ENCODE data around the gene CLMP. TPM values are rescaled to one million over a fixed set of nuclear protein-coding genes. Genes with fewer than 3 reads are reported as not detected.
"Not testable (repeated sequence)": the region's sequence is repeated elsewhere in the genome, so short reads cannot be mapped to it uniquely, and the experiment has no call there.

The CLMP gene
- total RNA-seq, 1 donor from 2014 or later = 81.1 TPM

DNA sequence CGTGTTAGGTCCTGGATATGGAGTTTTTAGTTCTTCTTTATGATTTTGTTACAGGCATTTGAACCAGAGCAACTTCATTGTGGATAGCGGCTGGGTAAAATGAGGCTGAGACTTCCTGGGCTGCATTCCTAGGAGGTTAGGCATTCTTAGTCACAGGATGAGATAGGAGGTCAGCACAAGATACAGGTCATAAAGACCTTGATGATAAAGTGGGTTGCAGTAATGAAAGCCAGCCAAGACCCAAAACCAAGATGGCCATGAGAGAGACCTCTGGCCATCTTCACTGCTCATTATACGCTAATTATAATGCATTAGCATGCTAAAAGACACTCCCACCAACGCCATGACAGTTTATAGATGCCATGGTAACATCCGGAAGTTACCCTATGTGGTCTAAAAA is 23.4 kb upstream of the CLMP start:
- DNase-seq (ENCODE audit: low spot score) = no peak

DNA sequence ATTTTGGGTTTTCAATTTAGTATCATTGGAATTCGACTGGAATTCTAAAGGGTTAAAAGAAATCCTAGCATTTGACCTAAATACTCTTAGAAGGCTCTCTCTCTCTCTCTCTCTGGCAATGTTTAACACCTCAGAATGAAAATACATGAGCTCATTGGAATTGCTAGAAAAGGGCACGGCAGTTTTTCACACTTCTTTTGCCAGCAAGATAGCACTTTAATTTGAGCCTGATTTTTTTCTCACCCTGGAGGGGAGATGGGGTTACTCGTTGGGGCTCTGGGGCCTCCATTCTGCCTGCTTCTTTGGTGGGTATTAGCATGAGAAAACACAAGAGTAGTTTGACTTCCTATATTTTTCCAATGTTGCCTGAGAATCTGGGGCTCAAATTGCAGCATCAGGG is 22.8 kb upstream of the CLMP start:
- DNase-seq (ENCODE audit: low spot score) = no peak

- DNase-seq (ENCODE audit: low spot score) = no peak
Measured at GRCh38 chr11:123216249-123216648, 21.2 kb upstream of the CLMP start.

GRCh38 chr11:123214940-123215339 is 19.9 kb upstream of the CLMP start:
- DNase-seq (ENCODE audit: low spot score) = no peak

GRCh38 chr11:123214396-123214795 is 19.3 kb upstream of the CLMP start:
- DNase-seq (ENCODE audit: low spot score) = no peak

DNA sequence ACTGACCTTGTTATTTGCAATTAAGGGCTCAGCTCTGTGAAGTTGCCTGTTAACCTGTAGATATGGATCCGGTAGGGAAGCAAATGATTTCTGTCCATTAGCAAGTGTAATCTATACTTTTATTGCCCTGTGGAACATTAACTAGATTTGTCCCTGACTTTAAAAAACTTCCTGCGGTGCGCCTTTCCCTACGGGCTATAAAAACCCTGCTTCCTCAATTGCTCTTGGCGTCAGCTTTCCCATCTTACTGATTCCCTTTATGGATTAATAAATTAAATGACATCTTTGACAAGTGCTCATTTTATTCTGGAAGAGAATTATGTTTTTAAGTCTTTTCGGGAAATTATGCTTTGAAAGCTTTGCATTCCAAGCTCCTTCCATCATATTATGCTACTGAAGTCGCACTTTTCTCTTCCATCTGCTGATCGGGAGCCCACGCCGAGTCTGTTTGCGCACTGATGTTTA is 18.3 kb upstream of the CLMP start:
- DNase-seq (ENCODE audit: low spot score) = no peak

- DNase-seq (ENCODE audit: low spot score) = no peak
Measured at GRCh38 chr11:123212406-123212805, 17.4 kb upstream of the CLMP start.

DNA sequence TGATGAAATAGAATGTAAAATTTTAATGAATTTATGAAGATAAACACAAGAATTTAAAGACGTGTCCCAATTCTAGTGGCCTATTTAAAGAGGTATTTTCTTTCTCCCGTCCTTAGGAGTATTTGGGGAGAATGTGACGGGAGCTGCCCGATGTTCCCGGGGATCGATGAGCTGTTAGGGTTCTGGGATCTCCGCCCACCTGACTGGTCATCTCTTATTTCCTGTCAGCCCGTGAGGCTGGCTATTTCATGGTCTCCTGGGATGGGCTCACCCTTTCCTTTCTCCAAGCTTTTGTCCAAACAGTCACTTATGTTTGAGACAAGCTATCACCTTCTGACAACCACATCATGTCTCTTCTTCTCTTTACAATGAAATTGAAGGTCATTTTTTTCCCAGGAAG is 16.9 kb upstream of the CLMP start:
- no peak for DNase-seq (ENCODE audit: low spot score)

DNA sequence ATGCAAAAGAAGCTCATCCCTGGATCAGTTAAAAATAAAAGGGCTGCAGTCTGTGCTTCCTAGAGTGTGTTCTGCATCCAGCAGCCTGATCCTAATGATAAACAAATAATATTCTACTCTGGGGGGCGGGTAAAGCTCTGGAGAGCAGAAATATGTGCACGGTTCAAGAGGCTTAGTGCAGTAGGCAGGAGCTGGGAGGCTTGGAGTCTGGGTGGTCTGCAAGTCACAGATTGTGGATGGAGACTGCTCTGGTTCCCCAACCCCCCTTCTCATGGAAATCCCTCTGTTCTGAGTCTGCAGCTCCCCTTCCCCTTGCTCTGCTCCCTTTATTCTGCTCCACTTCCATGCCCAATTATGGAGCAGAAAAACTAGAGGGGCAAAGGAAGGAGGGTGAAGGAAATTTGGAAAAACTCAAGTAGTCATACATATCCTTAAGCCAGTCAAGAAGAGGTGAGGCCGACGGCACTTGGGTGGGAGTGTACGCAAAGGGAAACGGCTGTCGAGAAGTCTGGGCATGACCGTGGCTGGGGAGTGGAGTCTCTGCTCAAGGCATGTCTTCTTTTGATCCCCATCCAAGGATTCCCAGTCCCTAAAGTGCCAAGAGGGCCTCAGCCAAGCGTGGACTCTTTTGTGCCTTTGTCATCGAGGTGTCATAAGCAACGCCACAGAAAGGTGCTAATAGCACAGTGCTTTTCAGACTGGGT is 16.3 kb upstream of the CLMP start:
- DNase-seq (ENCODE audit: low spot score) = no peak

DNA sequence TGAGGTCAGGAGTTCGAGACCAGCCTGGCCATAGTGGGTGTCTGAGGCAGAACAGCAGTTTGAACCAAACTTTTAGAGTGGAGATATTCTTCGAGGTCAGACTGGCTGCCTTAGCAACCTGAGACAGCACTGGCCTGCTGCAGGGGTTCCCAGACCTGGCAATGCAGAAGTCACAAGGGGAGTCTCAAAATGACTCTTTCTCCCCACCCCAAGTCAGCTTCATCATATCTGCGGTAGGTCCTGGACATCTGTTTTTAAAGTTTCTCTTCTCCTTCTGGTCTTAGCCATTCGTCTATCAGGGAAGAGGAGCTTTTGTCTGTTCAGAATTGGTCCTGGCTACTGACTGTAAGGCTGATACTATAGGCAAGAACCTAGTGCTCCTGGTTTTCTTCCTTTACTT is 14.5 kb upstream of the CLMP start:
- DNase-seq (ENCODE audit: low spot score) = no peak

GRCh38 chr11:123206791-123207434 is 11.9 kb upstream of the CLMP start:
- DNase-seq (ENCODE audit: low spot score) = peak; percentile 44

- not testable (repeated sequence) for DNase-seq (ENCODE audit: low spot score)
Measured at GRCh38 chr11:123206055-123206454, 11.0 kb upstream of the CLMP start.

DNA sequence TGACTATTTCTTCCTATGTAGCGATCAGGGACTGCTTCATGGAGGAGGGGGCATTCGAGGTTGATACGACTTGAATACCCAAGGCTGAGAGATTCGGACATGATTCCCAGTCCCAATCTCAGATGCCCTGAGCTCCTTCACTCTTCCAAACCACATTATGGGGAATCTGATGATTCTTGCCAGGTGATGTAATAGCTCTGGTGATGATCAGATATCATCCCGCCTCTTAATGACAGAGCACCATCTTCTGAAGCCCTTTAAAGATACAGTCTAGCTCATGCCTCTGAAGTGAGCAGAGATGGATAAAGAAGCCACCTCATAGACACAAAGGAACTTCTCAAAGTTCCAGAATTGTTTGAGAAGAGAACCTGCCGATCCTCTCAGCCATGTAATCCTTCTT is 8.9 kb upstream of the CLMP start:
- no peak for DNase-seq (ENCODE audit: low spot score)

DNA sequence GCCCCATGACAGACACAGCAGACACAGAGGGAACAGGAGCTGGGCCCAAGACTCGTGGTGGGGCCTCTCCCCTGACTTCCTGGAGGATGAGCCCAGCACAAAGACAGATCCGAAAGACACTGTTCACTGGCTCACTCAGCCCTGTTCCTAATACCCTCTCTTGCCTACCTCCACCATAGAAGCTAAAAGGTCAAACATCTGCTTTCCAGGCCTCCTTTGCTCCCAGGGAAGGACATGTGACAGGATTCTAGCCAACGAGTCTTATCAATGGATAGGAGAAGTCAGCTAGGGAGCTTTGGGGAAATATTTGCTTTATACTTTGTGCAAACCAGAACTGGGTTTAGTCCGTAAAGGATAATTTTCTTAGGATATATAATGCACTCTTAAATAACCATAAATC is 8.4 kb upstream of the CLMP start:
- peak; percentile 49 for DNase-seq (ENCODE audit: low spot score)

- peak; percentile 55 for DNase-seq (ENCODE audit: low spot score)
Measured at GRCh38 chr11:123202155-123203151, 7.4 kb upstream of the CLMP start.

- no peak for DNase-seq (ENCODE audit: low spot score)
Measured at GRCh38 chr11:123200264-123200663, 5.2 kb upstream of the CLMP start.

DNA sequence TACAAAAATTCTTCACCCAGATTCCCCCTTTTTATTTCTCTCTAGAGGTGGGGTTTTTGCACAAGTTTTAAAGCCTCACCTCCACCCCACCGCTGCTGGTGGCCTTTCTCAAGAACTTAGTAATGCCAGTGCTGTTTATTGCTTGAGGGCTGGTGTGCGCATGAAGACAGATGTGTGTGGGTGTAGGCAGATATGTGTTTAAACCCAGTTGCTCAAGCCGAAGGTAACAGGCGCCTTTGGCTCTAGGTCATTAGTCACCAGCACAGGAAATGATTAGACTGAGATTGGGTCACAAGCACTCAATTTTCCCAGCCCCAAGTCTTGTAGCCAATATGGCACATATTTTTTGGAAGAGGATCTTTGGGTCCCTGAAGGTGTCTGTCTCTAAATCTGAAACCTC is 2.7 kb upstream of the CLMP start:
- DNase-seq (ENCODE audit: low spot score) = no peak

DNA sequence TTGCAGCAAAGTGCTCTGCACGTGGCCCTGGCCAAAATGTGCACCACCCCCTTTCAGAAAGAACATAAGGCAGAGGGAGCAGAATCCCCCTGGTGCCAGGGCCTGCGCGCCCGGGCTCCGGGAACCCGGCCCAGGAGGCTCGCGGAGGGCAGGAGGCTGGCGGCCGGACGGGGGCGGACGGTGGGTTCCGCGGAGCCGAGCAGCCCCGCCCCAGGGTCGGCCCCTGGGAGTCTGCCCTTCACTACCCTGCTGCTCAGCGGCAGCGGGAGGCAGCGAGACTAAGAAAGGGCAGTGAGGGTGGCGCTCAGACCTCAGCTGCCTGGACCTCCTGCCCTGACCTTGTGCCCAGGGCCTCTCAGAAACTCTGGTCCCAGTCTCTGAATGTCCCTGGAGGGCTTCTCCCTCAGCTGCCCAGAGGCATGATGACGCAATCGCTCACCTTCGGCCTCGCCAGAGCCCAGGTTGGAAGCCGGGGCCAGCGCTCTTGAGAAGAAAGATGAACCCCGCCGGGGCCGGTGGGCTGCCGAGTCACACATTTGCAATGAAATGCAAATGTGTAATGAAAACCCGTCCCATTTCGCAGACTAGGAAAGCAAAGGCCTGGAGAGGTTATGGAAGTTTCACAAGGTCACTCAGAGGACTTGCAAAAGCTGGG is 1.1 kb upstream of the CLMP start:
- no peak for DNase-seq (ENCODE audit: low spot score)

DNA sequence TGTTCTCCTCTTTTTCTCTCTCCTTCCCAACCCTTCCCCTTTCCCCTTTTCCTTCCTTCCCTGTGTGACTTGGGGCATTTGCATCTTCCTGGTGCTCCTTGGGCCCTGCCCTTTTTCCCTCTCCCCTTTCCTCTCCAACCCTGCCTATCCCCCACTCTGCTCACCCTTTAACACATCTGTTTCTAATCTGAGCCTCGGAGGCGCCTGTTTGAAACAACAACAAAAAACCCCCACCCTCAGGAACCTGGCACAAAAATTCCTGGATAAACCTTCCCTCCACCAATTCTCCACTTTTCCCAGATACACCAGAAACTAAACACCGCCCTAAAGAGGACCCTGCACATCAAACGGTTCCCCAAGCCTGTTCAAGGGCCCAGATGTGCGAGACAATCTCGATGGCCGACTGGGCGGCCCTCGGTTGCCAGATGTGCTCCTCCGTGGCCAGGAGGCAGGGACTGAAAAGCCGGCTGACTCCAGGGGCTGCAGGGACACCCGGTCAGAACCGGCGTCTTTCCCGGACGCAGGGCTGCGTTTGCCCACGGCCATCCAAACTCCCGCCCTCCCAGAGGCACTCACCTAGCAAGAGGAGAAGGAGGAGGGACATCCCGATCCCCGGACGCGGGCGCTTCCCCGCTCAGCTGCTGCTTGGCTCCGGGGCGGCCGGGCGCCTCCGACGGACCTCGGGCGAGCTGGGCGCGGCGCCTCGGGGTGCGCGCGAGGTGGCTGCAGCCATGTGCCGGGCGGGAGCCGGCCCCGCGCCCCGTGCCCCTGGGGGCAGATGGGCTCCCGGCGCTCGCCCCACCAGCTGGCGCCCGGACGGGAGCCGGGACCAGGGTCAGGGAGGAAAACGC is 486 bp downstream of the CLMP start:
- DNase-seq (ENCODE audit: low spot score) = peak; percentile 43

DNA sequence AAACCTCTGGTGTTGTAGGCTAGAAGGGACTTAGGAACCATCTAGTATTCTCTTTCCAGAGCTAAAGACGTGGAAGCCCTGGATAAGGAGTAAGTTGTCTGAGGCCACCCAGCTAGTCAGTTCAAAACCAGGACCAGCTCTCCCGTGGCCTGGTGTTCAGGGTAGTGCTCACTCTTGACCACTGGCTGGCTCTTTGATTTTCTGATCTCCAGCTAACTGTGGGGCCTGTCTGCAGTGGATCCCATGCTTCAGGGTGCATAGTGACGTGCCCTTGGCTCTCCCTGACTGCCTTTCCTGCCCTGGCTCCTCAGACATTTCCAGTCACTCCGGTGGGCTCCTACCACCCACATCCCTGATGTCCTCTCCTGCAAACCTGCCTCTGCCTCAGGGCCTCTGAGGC is 1.3 kb downstream of the CLMP start:
- peak; percentile 35 for DNase-seq (ENCODE audit: low spot score)

- DNase-seq (ENCODE audit: low spot score) = no peak
Measured at GRCh38 chr11:123191939-123192338, 3.1 kb downstream of the CLMP start.

Measured in umbilical cord (tissue), 2 donors.